Karpas-422 (cell line): ENCODE results near the gene YEATS2. TPM values are rescaled to one million over a fixed set of nuclear protein-coding genes. Genes with fewer than 3 reads are reported as not detected.
A peak's percentile ranks its signal among the peaks of the same experiment; 100 is the strongest.

Experiments used
- DNase-seq: peaks from one replicate; pipeline ENCODE4 v3.0.0-alpha.2; 2015
- H2AFZ ChIP-seq: fragments of 200-600 bp; sonication (generic); 2 replicates; pipeline ENCODE4 v1.6.1; 2014; ENCODE audit warnings: antibody characterized with exemption, low read length, mixed read lengths
- H3K27ac ChIP-seq: fragments of 200-600 bp; sonication (generic); 2 replicates; pipeline ENCODE4 v1.5.1; 2014; ENCODE audit warnings: mild to moderate bottlenecking, low read length, moderate library complexity
- H3K27me3 ChIP-seq: fragments of 200-600 bp; sonication (generic); 2 replicates; pipeline ENCODE4 v1.6.1; 2014; ENCODE audit warnings: low read length, mixed read lengths
- H3K36me3 ChIP-seq: fragments of 200-600 bp; sonication (generic); 2 replicates; pipeline ENCODE4 v1.6.1; 2014; ENCODE audit warnings: low read length, mixed read lengths; ENCODE audit not compliant: insufficient read depth
- H3K4me1 ChIP-seq: fragments of 200-600 bp; sonication (generic); 2 replicates; pipeline ENCODE4 v1.6.1; 2014; ENCODE audit warnings: mild to moderate bottlenecking, low read length, mixed read lengths
- H3K4me2 ChIP-seq: fragments of 200-600 bp; sonication (generic); 2 replicates; pipeline ENCODE4 v1.6.1; 2014; ENCODE audit warnings: low read length, low read depth, mild to moderate bottlenecking; ENCODE audit not compliant: poor library complexity, severe bottlenecking
- H3K4me3 ChIP-seq: fragments of 200-600 bp; sonication (generic); 2 replicates; pipeline ENCODE4 v1.5.1; 2014; ENCODE audit warnings: mild to moderate bottlenecking, antibody characterized with exemption, low read length, mixed read lengths
- H3K79me2 ChIP-seq: fragments of 200-600 bp; sonication (generic); 2 replicates; pipeline ENCODE4 v1.6.1; 2014; ENCODE audit warnings: mild to moderate bottlenecking, low read length, mixed read lengths
- H3K9ac ChIP-seq: fragments of 200-600 bp; sonication (generic); 2 replicates; pipeline ENCODE4 v1.6.0; 2014; ENCODE audit warnings: low read length
- H3K9me2 ChIP-seq: fragments of 200-600 bp; sonication (generic), shearing (Covaris generic); replicated peaks from 2 replicates; pipeline ENCODE4 v1.6.0; 2014; ENCODE audit warnings: mild to moderate bottlenecking, low read length, moderate library complexity; ENCODE audit not compliant: insufficient read depth
- H3K9me3 ChIP-seq: fragments of 300-700, 200-600 bp; sonication (generic); 2 replicates; pipeline ENCODE4 v1.6.1; 2014; ENCODE audit warnings: low read length, mixed read lengths
- H4K20me1 ChIP-seq: fragments of 200-600 bp; sonication (generic); 2 replicates; pipeline ENCODE4 v1.6.1; 2014; ENCODE audit warnings: mild to moderate bottlenecking, antibody characterized with exemption, low read length, low read depth; ENCODE audit not compliant: insufficient read depth
- total RNA-seq: library from RNA; depleted of rRNA; stranded (reverse); fragments of >200 nt; shearing (Covaris generic); gene quantifications from 2 replicates; pipeline ENCODE4 v1.2.3, GENCODE V29; 2014; ENCODE audit warnings: low replicate concordance; rRNA removed

YEATS2 gene
- total RNA-seq, result 72.9 and 92.8 TPM in 2 replicates

- peaks cover 31% of the 10 kb centered on the region for H4K20me1 ChIP-seq
- H3K4me2 ChIP-seq, result peak within 1 kb of the TSS; percentile 86
- no peaks in the 10 kb centered on the region for H3K27me3 ChIP-seq
- H3K27ac ChIP-seq, result peak within 1 kb of the TSS; percentile 75
- H3K9me3 ChIP-seq, result no peaks in the 10 kb centered on the region
- peak within 1 kb of the TSS; percentile 95 for H3K9ac ChIP-seq
- peaks cover 54% of the 10 kb centered on the region for H3K79me2 ChIP-seq
- DNase-seq, result peak; percentile 95
- peak within 1 kb of the TSS; percentile 92 for H2AFZ ChIP-seq
- H3K4me1 ChIP-seq, result peaks cover 21% of the 10 kb centered on the region
- H3K4me3 ChIP-seq, result peak within 1 kb of the TSS; percentile 92
- peaks cover 12% of the 10 kb centered on the region; the same call in 1 of the 2 replicates for H3K36me3 ChIP-seq
- no peaks in the 10 kb centered on the region for H3K9me2 ChIP-seq
Measured at GRCh38 chr3:183697610-183698317, at the start of gene YEATS2. TSS of gene YEATS2 (plus strand) at chr3:183697797. CDS start at chr3:183715163, 17,366 bp downstream.

GRCh38 chr3:183650554-183650953 is 47.0 kb upstream of the YEATS2 start:
- Histone ChIP-seq H3K4me3 (no peak overlapping the region), H3K36me3 (peaks cover 42% of the 10 kb centered on the region), H3K79me2 (peaks cover 11% of the 10 kb centered on the region), H3K27me3 (no peaks in the 10 kb centered on the region), H3K4me1 (no peaks in the 10 kb centered on the region), H3K9me2 (no peaks in the 10 kb centered on the region), H3K27ac (no peak overlapping the region), H2AFZ (no peak overlapping the region), H3K4me2 (no peak overlapping the region), H4K20me1 (no peaks in the 10 kb centered on the region), H3K9ac (no peak overlapping the region), H3K9me3 (peaks cover 22% of the 10 kb centered on the region)
- DNase-seq, result no peak

GRCh38 chr3:183653209-183654064 is 44.2 kb upstream of the YEATS2 start:
- Histone ChIP-seq H3K79me2 (peaks cover 8% of the 10 kb centered on the region; the same call in 1 of the 2 replicates), H3K9me3 (peaks cover 25% of the 10 kb centered on the region), H3K9ac (no peak overlapping the region), H3K4me2 (no peak overlapping the region), H4K20me1 (no peaks in the 10 kb centered on the region), H3K9me2 (no peaks in the 10 kb centered on the region), H3K27ac (no peak overlapping the region), H3K27me3 (no peaks in the 10 kb centered on the region), H3K4me1 (no peaks in the 10 kb centered on the region), H3K36me3 (peaks cover 44% of the 10 kb centered on the region), H2AFZ (no peak overlapping the region), H3K4me3 (no peak overlapping the region; the same call in 1 of the 2 replicates)
- DNase-seq, result peak; percentile 73

GRCh38 chr3:183654727-183655126 is 42.9 kb upstream of the YEATS2 start:
- Histone ChIP-seq H2AFZ (no peak overlapping the region), H3K36me3 (peaks cover 44% of the 10 kb centered on the region), H3K4me3 (no peak overlapping the region), H3K9ac (no peak overlapping the region), H3K27me3 (no peaks in the 10 kb centered on the region), H3K4me2 (no peak overlapping the region), H3K9me3 (peaks cover 25% of the 10 kb centered on the region), H3K4me1 (no peaks in the 10 kb centered on the region), H3K79me2 (peaks cover 8% of the 10 kb centered on the region; the same call in 1 of the 2 replicates), H3K9me2 (no peaks in the 10 kb centered on the region), H3K27ac (no peak overlapping the region), H4K20me1 (no peaks in the 10 kb centered on the region)
- DNase-seq, result no peak

GRCh38 chr3:183662099-183662498 is 35.5 kb upstream of the YEATS2 start:
- Histone ChIP-seq H3K79me2 (peaks cover 9% of the 10 kb centered on the region; the same call in 1 of the 2 replicates), H3K27ac (no peak overlapping the region), H4K20me1 (no peaks in the 10 kb centered on the region), H3K4me2 (no peak overlapping the region), H3K9me2 (no peaks in the 10 kb centered on the region), H2AFZ (no peak overlapping the region; the same call in 1 of the 2 replicates), H3K4me1 (peaks cover 15% of the 10 kb centered on the region), H3K27me3 (no peaks in the 10 kb centered on the region), H3K4me3 (no peak overlapping the region), H3K9ac (no peak overlapping the region), H3K9me3 (0 out of 2 replicates have a peak, but pooled peaks cover under 1% of the 10 kb centered on the region), H3K36me3 (peaks cover 6% of the 10 kb centered on the region; the same call in 1 of the 2 replicates)
- DNase-seq, result no peak

- H2AFZ ChIP-seq, result no peak overlapping the region
- peaks cover 9% of the 10 kb centered on the region; the same call in 1 of the 2 replicates for H3K79me2 ChIP-seq
- no peaks in the 10 kb centered on the region for H3K27me3 ChIP-seq
- H3K9ac ChIP-seq, result no peak overlapping the region
- DNase-seq, result no peak
- peaks cover 15% of the 10 kb centered on the region for H3K4me1 ChIP-seq
- no peak overlapping the region for H3K4me2 ChIP-seq
- H4K20me1 ChIP-seq, result no peaks in the 10 kb centered on the region
- no peaks in the 10 kb centered on the region for H3K9me2 ChIP-seq
- no peak overlapping the region for H3K4me3 ChIP-seq
- H3K36me3 ChIP-seq, result peaks cover 6% of the 10 kb centered on the region; the same call in 1 of the 2 replicates
- no peak overlapping the region for H3K27ac ChIP-seq
- no peaks in the 10 kb centered on the region for H3K9me3 ChIP-seq
Measured at GRCh38 chr3:183664913-183665381, 32.6 kb upstream of the YEATS2 start.

GRCh38 chr3:183680061-183680460 is 17.5 kb upstream of the YEATS2 start:
- Histone ChIP-seq H3K4me2 (no peak overlapping the region), H3K4me3 (no peak overlapping the region), H3K4me1 (peaks cover 6% of the 10 kb centered on the region), H3K27me3 (no peaks in the 10 kb centered on the region), H2AFZ (no peak overlapping the region), H3K27ac (no peak overlapping the region), H3K9ac (no peak overlapping the region), H3K9me2 (no peaks in the 10 kb centered on the region), H3K36me3 (no peaks in the 10 kb centered on the region), H3K79me2 (no peaks in the 10 kb centered on the region), H4K20me1 (no peaks in the 10 kb centered on the region), H3K9me3 (no peaks in the 10 kb centered on the region)
- no peak for DNase-seq

- Histone ChIP-seq H3K36me3 (no peaks in the 10 kb centered on the region), H3K27ac (no peak overlapping the region), H3K4me2 (no peak overlapping the region), H4K20me1 (no peaks in the 10 kb centered on the region), H3K9me3 (no peaks in the 10 kb centered on the region), H3K9ac (no peak overlapping the region), H3K9me2 (no peaks in the 10 kb centered on the region), H2AFZ (no peak overlapping the region), H3K4me1 (no peaks in the 10 kb centered on the region), H3K4me3 (no peak overlapping the region), H3K79me2 (no peaks in the 10 kb centered on the region), H3K27me3 (no peaks in the 10 kb centered on the region)
- no peak for DNase-seq
Measured at GRCh38 chr3:183687705-183688104, 9.9 kb upstream of the YEATS2 start.
